Measurements from ENCODE around the gene MFF. TPM values are rescaled to one million over a fixed set of nuclear protein-coding genes. Genes with fewer than 3 reads are reported as not detected.

Gene MFF
- total RNA-seq, 1 donor from 2014 or later = 94.8 TPM

- no peaks in the 10 kb centered on the region for H3K36me3 ChIP-seq (ENCODE audit: control insufficient read depth, insufficient read depth, low read length)
- no peak for DNase-seq (ENCODE audit: low read depth)
- H3K27me3 ChIP-seq (ENCODE audit: control insufficient read depth, insufficient read depth, low read length) = no peaks in the 10 kb centered on the region
- H3K4me3 ChIP-seq (ENCODE audit: low read depth, low read length) = no peak overlapping the region
- TF ChIP-seq, protein P1, sequence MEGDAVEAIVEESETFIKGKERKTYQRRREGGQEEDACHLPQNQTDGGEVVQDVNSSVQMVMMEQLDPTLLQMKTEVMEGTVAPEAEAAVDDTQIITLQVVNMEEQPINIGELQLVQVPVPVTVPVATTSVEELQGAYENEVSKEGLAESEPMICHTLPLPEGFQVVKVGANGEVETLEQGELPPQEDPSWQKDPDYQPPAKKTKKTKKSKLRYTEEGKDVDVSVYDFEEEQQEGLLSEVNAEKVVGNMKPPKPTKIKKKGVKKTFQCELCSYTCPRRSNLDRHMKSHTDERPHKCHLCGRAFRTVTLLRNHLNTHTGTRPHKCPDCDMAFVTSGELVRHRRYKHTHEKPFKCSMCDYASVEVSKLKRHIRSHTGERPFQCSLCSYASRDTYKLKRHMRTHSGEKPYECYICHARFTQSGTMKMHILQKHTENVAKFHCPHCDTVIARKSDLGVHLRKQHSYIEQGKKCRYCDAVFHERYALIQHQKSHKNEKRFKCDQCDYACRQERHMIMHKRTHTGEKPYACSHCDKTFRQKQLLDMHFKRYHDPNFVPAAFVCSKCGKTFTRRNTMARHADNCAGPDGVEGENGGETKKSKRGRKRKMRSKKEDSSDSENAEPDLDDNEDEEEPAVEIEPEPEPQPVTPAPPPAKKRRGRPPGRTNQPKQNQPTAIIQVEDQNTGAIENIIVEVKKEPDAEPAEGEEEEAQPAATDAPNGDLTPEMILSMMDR (IDR thresholded peaks at IDR 0.05; ENCODE audit: insufficient read depth, low read length, poor library complexity, severe bottlenecking) = no peak
These were observed 64.6 kb downstream of the MFF start for GRCh38 chr2:227389661-227390060.

GRCh38 chr2:227390468-227391256, 65.6 kb downstream of the MFF start:
- Histone ChIP-seq H3K27me3 (ENCODE audit: control insufficient read depth, insufficient read depth, low read length) (no peaks in the 10 kb centered on the region), H3K4me3 (ENCODE audit: low read depth, low read length) (no peak overlapping the region), H3K36me3 (ENCODE audit: control insufficient read depth, insufficient read depth, low read length) (no peaks in the 10 kb centered on the region)
- no peak for DNase-seq (ENCODE audit: low read depth)
- TF ChIP-seq, protein P1 (IDR thresholded peaks at IDR 0.05; ENCODE audit: insufficient read depth, low read length, poor library complexity, severe bottlenecking) = no peak

- H3K4me3 ChIP-seq (ENCODE audit: low read depth, low read length) = no peak overlapping the region
- no peaks in the 10 kb centered on the region for H3K36me3 ChIP-seq (ENCODE audit: control insufficient read depth, insufficient read depth, low read length)
- DNase-seq (ENCODE audit: low read depth) = no peak
- no peaks in the 10 kb centered on the region for H3K27me3 ChIP-seq (ENCODE audit: control insufficient read depth, insufficient read depth, low read length)
- TF ChIP-seq, protein P1 (IDR thresholded peaks at IDR 0.05; ENCODE audit: insufficient read depth, low read length, poor library complexity, severe bottlenecking) = no peak
These were observed 69.3 kb downstream of the MFF start for GRCh38 chr2:227394401-227394800.

GRCh38 chr2:227395556-227395955, 70.5 kb downstream of the MFF start:
- no peak for DNase-seq (ENCODE audit: low read depth)
- TF ChIP-seq, protein P1 (IDR thresholded peaks at IDR 0.05; ENCODE audit: insufficient read depth, low read length, poor library complexity, severe bottlenecking) = no peak

GRCh38 chr2:227397562-227397961, 72.5 kb downstream of the MFF start:
- Histone ChIP-seq H3K27me3 (ENCODE audit: control insufficient read depth, insufficient read depth, low read length) (no peaks in the 10 kb centered on the region), H3K4me3 (ENCODE audit: low read depth, low read length) (no peak overlapping the region), H3K36me3 (ENCODE audit: control insufficient read depth, insufficient read depth, low read length) (no peaks in the 10 kb centered on the region)
- TF ChIP-seq, protein P1 (IDR thresholded peaks at IDR 0.05; ENCODE audit: insufficient read depth, low read length, poor library complexity, severe bottlenecking) = no peak
- no peak for DNase-seq (ENCODE audit: low read depth)

More at GRCh38 chr2:227395556-227395955, 70.5 kb downstream of the MFF start:
- Histone ChIP-seq H3K36me3 (ENCODE audit: control insufficient read depth, insufficient read depth, low read length) (no peaks in the 10 kb centered on the region), H3K4me3 (ENCODE audit: low read depth, low read length) (no peak overlapping the region), H3K27me3 (ENCODE audit: control insufficient read depth, insufficient read depth, low read length) (no peaks in the 10 kb centered on the region)
